ENCODE data around the gene OR6J1.
"Not testable (repeated sequence)": the region's sequence is repeated elsewhere in the genome, so short reads cannot be mapped to it uniquely, and the experiment has no call there.

OR6J1 gene

GRCh38 chr14:22644305-22644635 is at the start of gene OR6J1:
Gene OR6J1, minus strand, starts transcription at chr14:22644352. Its CDS starts 9,541 bp downstream, at chr14:22634811.
- no peak for DNase-seq

- no peak for DNase-seq
Measured at GRCh38 chr14:22692194-22692593, 48.0 kb upstream of the OR6J1 start.

GRCh38 chr14:22691171-22691570 is 47.0 kb upstream of the OR6J1 start:
- DNase-seq: no peak

GRCh38 chr14:22689199-22689598 is 45.0 kb upstream of the OR6J1 start:
- no peak for DNase-seq

GRCh38 chr14:22687969-22688368 is 43.8 kb upstream of the OR6J1 start:
- DNase-seq: not testable (repeated sequence)

- DNase-seq: not testable (repeated sequence)
Measured at GRCh38 chr14:22686176-22686611, 42.0 kb upstream of the OR6J1 start.

- DNase-seq: no peak
Measured at GRCh38 chr14:22685467-22685866, 41.3 kb upstream of the OR6J1 start.

- not testable (repeated sequence) for DNase-seq
Measured at GRCh38 chr14:22683428-22683827, 39.3 kb upstream of the OR6J1 start.

- no peak for DNase-seq
Measured at GRCh38 chr14:22678221-22678620, 34.1 kb upstream of the OR6J1 start.

- not testable (repeated sequence) for DNase-seq
Measured at GRCh38 chr14:22677551-22677950, 33.4 kb upstream of the OR6J1 start.

GRCh38 chr14:22671622-22672021 is 27.5 kb upstream of the OR6J1 start:
- DNase-seq: no peak

GRCh38 chr14:22668863-22669262 is 24.7 kb upstream of the OR6J1 start:
- no peak for DNase-seq

GRCh38 chr14:22668417-22668816 is 24.3 kb upstream of the OR6J1 start:
- no peak for DNase-seq

- DNase-seq: no peak
Measured at GRCh38 chr14:22667881-22668280, 23.7 kb upstream of the OR6J1 start.

GRCh38 chr14:22666203-22666893 is 22.2 kb upstream of the OR6J1 start:
- no peak for DNase-seq

GRCh38 chr14:22664261-22664660 is 20.1 kb upstream of the OR6J1 start:
- DNase-seq: no peak

- DNase-seq: no peak
Measured at GRCh38 chr14:22660654-22661053, 16.5 kb upstream of the OR6J1 start.

- no peak for DNase-seq
Measured at GRCh38 chr14:22658946-22659345, 14.8 kb upstream of the OR6J1 start.

- DNase-seq: no peak
Measured at GRCh38 chr14:22657861-22658260, 13.7 kb upstream of the OR6J1 start.

GRCh38 chr14:22656945-22657731 is 13.0 kb upstream of the OR6J1 start:
- DNase-seq: no peak

GRCh38 chr14:22656226-22656625 is 12.1 kb upstream of the OR6J1 start:
- no peak for DNase-seq

GRCh38 chr14:22653012-22653621 is 9.0 kb upstream of the OR6J1 start:
- peak in 25 of 58 donors; percentile 0 to 28 (median 4) for DNase-seq
